Testis (tissue), 2 donors: Measurements from ENCODE around the gene IGF1R.

Experiments used
- CTCF ChIP-seq, 3 experiments: fragments of 450-650 bp in 2 of 3; fragments of 200-600 bp in 1 of 3; sonication (generic) in 1 of 3; IDR thresholded peaks; one replicate each; pipeline ENCODE4 v1.5.1; 2016 to 2019; ENCODE audit warnings: antibody characterized with exemption in 3 of 3, mild to moderate bottlenecking in 2 of 3, moderate library complexity in 1 of 3
- POLR2A ChIP-seq: fragments of 450-650 bp; IDR thresholded peaks from one replicate; pipeline ENCODE4 v1.6.1; 2017; ENCODE audit warnings: antibody characterized with exemption, mild to moderate bottlenecking, moderate library complexity

GRCh38 chr15:98694161-98694560, 45.8 kb downstream of the IGF1R start:
- TF ChIP-seq CTCF (IDR thresholded peaks at IDR 0.05) = no peak
- TF ChIP-seq POLR2A = no peak
